Suppressor macrophage treated with lipopolysaccharide for 1 hour (primary cell): ENCODE measurements around the gene NPBWR2.

Experiments used
- DNase-seq, 3 donors: peaks; one replicate each; pipeline ENCODE4 v3.0.0-alpha.2; 2020 to 2022

Gene NPBWR2

GRCh38 chr20:64116541-64117431 lies 9.4 kb upstream of the NPBWR2 start:
- no peak for DNase-seq

DNA sequence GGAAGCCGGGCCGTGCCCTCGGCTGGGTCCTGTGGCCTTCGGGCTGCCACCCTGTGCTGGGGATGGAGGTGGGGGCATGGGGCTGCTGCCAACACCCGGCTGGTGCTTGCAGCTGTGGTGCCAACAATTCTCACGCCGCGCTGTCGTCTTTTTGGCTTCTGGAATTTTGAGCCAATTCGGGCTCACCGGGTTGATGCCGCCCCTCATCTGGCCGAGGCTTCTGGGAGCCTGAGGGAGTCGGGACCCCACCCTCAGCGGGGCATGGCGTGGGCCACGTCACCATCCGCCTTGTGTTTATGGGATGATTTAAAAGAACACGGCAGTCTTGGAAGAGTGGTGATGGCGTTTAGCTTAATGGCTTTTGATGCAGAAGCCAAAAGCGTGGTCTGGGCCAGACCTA lies 8.7 kb upstream of the NPBWR2 start:
- no peak for DNase-seq

DNA sequence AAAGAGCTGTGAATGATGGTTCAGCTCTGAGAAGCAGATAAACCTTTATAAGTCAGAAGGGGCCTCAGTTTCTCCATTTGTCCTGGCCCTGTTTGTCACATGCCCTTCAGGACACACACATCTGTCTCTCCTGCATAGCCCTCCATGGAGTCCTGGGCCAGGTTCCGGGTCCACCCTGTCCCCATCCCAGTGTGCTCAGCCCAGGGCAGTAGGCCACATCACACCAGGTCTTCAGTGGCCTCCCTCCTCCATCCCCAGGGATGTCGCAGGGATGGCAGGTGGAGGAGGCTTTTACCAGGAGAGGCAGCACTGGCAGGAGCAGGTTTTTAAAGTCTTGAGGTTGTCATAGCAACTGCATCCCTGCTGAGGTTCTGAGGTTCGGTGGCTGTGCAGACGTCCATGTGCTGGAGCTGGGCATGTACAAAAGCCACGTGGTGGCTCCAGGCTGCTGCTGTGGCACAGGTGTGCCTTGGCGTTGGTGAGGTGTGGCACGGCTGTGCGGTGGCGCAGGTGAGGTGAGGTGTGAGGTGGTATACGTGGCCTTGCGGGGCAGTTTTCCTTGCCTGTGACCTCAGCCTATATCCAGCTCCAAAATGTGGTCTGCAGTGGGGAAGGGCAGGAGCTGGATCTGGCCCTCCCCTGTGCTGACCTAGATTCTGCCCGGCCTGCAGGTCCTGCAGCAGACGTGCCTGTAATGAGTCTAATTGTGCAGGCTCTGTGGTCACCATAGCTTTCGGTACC lies 8.0 kb upstream of the NPBWR2 start:
- no peak for DNase-seq

GRCh38 chr20:64114356-64114971 lies 7.1 kb upstream of the NPBWR2 start:
- no peak for DNase-seq

- DNase-seq, result no peak
Observed at GRCh38 chr20:64113796-64114355, 6.5 kb upstream of the NPBWR2 start.

DNA sequence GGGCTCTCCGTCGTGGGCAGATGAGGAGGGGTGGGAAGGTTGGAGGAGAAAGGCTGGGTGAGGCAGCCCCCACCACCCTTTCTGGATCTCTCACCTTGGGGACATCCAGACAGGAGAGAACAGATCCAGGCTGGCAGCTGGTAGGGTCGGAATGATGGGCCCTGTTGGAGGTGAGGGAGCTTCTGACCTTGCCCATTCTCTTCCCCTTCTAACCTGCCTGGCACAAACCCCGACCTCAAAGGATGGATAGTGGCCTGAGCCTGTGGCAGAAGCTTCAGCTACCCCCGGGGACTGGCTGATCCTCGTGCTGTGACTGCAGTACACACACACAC lies 6.0 kb upstream of the NPBWR2 start:
- DNase-seq, result no peak

DNA sequence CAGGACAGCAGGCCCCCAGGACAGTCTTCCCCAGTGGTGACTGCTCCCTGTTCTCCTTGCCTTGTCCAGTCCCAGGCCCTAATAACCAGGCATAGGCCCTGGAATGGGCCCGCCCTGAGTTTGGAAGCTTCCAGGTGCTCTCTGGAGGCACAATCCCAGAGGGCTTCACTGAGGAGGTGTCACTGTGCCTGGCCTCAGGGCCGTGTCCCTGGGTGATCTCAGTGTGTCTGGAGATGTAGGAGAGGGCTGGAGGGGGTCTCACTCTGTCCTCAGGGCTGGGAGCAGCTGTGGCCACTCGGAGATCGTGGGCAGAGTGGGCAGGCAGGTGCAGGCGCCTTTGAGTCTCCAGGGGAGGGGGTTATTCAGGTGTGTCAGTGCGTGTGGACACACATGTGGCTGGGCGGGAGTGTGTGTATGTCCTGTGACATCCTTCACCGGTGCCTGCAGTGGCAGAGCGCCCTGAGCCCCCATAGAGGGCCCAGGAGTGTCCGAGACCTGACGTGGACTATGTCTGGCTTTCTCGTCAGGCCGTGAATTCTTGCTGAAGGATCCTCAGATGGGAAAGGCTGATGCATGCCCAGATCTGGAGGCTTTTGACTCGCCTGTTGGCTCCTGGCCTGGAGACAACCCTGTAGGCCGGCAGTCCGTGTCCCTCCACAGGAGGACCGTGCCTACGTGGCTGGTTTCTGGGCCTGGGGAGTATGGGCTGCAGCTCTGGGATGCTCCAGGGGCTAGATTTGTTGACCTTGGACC lies 5.5 kb upstream of the NPBWR2 start:
- no peak for DNase-seq

GRCh38 chr20:64111841-64112641 lies 4.7 kb upstream of the NPBWR2 start:
- DNase-seq, result peak in 2 of 3 donors; percentile 12 to 50

DNA sequence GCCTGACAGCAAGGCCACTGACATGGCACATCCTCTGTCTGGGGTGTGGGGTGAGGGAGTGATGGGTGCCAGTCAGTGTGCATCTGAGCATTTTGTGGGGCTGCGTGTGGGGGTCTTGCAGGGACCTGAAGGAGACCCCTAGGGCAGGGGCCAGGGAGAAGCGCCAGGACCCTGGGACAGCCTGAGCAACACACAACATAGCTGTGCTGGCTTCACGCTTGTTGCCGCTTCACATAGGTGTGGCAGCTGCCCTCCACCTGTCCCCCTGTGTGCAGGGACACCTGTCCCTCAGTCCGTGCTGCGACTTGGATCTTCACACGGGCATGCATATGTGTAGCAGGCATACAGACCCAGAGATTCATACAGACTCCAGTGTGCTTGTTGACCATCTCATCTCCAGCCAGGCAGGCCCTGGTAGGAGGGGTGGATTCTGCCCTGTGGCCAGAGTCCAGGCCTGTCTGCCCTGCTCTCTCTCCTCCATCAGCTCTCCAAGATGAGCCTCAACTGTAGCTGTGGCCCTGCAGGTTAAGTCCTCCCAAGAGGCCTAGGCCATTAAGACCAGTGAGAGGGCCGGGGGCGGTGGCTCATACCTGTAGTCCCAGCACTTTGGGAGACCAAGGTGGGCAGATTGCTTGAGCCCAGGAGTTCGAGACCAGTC lies 3.2 kb upstream of the NPBWR2 start:
- DNase-seq, result peak in 1 of 3 donors; percentile 0

- DNase-seq, result peak in 1 of 3 donors; percentile 17
Observed at GRCh38 chr20:64109831-64110391, 2.5 kb upstream of the NPBWR2 start.

- DNase-seq, result peak in 1 of 3 donors; percentile 17
Observed at GRCh38 chr20:64108731-64109681, 1.6 kb upstream of the NPBWR2 start.

DNA sequence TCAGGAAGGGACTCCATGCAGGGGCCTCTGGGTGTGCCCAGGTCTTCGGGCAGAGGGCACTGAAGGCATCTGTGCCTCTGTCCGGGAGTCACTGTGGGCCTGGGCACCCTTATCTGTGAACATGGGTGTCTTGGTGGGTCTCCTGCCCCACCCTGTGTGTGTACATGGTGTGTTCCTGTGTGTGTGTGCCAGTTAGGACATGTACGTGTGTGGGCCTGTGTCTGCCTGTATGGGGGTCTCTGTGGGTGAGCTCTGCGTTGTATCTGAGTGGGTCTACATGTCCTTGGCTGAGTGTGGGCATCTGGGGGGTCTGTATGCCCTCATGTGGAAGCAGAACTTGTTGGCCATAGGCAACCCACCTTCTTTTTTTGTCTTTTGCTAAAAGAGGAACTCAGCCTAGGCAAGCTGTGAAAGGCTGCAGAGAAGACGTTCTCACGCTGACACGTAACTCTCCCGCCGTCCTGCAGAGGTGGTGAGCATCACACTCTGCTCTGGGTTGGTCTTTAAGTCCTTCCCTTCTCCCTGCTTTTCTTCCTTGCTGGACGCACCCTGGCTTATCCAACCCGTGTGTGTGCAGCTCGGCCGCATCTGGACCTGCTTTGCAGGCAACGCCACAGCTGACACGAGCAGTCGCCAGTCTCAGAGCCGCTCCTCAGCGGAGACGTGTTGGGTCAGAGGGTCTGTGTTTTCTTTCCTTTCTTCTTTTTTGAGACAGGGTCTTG lies 532 bp upstream of the NPBWR2 start:
- peak; percentile 67 to 75 (median 71) for DNase-seq

- peak in 1 of 3 donors; percentile 17 for DNase-seq
Observed at GRCh38 chr20:64106435-64106961, 867 bp downstream of the NPBWR2 start.

- DNase-seq, result peak in 1 of 3 donors; percentile 11
Observed at GRCh38 chr20:64105846-64106434, 1.4 kb downstream of the NPBWR2 start.

DNA sequence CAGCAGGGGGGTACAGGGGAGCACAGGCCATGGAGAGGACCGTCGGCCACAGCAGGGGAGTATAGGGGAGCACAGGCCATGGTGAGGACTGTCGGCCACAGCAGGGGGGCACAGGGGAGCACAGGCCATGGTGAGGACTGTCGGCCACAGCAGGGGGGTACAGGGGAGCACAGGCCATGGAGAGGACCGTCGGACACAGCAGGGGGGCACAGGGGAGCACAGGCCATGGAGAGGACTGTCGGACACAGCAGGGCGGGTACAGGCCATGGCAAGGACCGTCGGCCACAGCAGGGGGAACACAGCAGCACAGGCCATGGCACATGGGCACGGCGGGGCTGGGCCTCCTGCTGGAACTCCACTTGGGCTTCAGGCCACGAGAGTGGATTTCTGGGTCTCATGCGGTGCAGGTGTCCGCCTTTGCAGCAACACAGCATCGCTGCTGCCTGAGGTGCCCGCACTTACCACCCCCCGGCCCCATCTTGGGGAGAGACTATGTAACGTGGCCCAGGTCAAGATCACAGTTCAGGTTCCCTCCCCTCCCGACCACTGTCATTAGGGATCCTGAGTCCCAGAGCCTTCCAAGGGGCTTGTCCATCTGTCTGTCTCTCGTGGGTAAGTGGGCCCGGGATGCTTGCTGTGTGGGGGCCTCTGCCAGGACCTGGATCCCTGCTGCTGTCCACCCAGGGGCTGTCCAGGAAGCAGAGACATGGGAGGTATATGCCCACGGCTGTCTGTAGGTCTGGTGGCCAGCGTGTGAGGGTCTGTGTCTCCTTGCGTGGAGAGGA lies 2.5 kb downstream of the NPBWR2 start:
- peak in 1 of 3 donors; percentile 16 for DNase-seq

GRCh38 chr20:64103871-64104666 lies 3.3 kb downstream of the NPBWR2 start:
- no peak for DNase-seq
